SK-N-SH (cell line): Measurements from ENCODE around the gene XRCC3. TPM values are rescaled to one million over a fixed set of nuclear protein-coding genes. Genes with fewer than 3 reads are reported as not detected.

Source experiments
- CTCF ChIA-PET: fragments of 300-600, 350-600 bp; formaldehyde crosslinking; extraction: SDS; loops from one replicate; lab custom pipeline; 2021; lab: Yijun Ruan, JAX
- POLR2A ChIA-PET: fragments of 350-600 bp; sonication (Branson Sonifier 250); formaldehyde crosslinking; extraction: SDS; loops from one replicate; lab custom pipeline; 2020; ENCODE audit warnings: antibody characterized with exemption, inconsistent platforms; lab: Yijun Ruan, JAX
- DNase-seq: peaks from one replicate; pipeline ENCODE4 v3.0.0; 2012
- H2AFZ ChIP-seq: fragments of 200-600 bp; sonication (generic); 2 replicates; pipeline ENCODE4 v1.8.1; 2016; ENCODE audit warnings: antibody characterized with exemption, mild to moderate bottlenecking, low read depth
- H3F3A ChIP-seq: fragments of 200-600 bp; sonication (generic); replicated peaks from 2 replicates; pipeline ENCODE3; 2016; ENCODE audit warnings: antibody characterized with exemption, mild to moderate bottlenecking; ENCODE audit not compliant: insufficient read depth
- H3K27ac ChIP-seq, 2 experiments: fragments of 200-500 bp in 1 of 2; fragments of 200-600 bp in 1 of 2; sonication (Bioruptor generic) in 1 of 2; sonication (generic), shearing (Covaris generic) in 1 of 2; 2 replicates each; pipeline versions ENCODE4 v1.5.1 to v1.6.1; 2014 to 2016; ENCODE audit warnings: low read depth in 2 of 2, inconsistent platforms in 1 of 2, low read length in 1 of 2, mild to moderate bottlenecking in 1 of 2, mixed read lengths in 1 of 2
- H3K27me3 ChIP-seq: fragments of 200-600 bp; sonication (generic), shearing (Covaris generic); 2 replicates; pipeline ENCODE4 v1.6.1; 2016; ENCODE audit warnings: mixed run types; ENCODE audit not compliant: insufficient read depth
- H3K36me3 ChIP-seq, 2 experiments: fragments of 200-500 bp in 1 of 2; fragments of 200-600 bp in 1 of 2; sonication (Bioruptor generic) in 1 of 2; sonication (generic) in 1 of 2; replicated peaks in 1 of 2; 2 replicates each; pipeline versions ENCODE3 to v1.5.1; 2014 to 2016; ENCODE audit warnings: low read length in 1 of 2, mild to moderate bottlenecking in 1 of 2; ENCODE audit not compliant: insufficient read depth in 2 of 2, control insufficient read depth in 1 of 2
- H3K4me1 ChIP-seq, 2 experiments: fragments of 200-500 bp in 1 of 2; fragments of 200-600 bp in 1 of 2; sonication (Bioruptor generic) in 1 of 2; sonication (generic), shearing (Covaris generic) in 1 of 2; 2 replicates each; pipeline versions ENCODE4 v1.5.1 to v1.6.1; 2014 to 2016; ENCODE audit warnings: low read depth in 1 of 2, low read length in 1 of 2, mixed run types in 1 of 2; ENCODE audit not compliant: insufficient read depth in 2 of 2, control insufficient read depth in 1 of 2
- H3K4me2 ChIP-seq: fragments of 200-600 bp; sonication (generic), shearing (Covaris generic); 2 replicates; pipeline ENCODE4 v1.6.1; 2017; ENCODE audit warnings: mixed run types
- H3K4me3 ChIP-seq, 2 experiments: fragments of 200-500 bp in 1 of 2; fragments of 200-600 bp in 1 of 2; sonication (Bioruptor generic) in 1 of 2; sonication (generic), shearing (Covaris generic) in 1 of 2; 2 replicates each; pipeline versions ENCODE4 v1.5.1 to v1.8.1; 2014 to 2016; ENCODE audit warnings: low read depth in 2 of 2, inconsistent platforms in 1 of 2, low read length in 1 of 2, mild to moderate bottlenecking in 1 of 2, mixed read lengths in 1 of 2, moderate library complexity in 1 of 2
- H3K79me2 ChIP-seq: fragments of 200-600 bp; sonication (generic); 2 replicates; pipeline ENCODE4 v1.8.1; 2017; ENCODE audit warnings: mild to moderate bottlenecking; ENCODE audit not compliant: insufficient read depth
- H3K9ac ChIP-seq: fragments of 200-600 bp; sonication (generic); 2 replicates; pipeline ENCODE4 v1.6.1; 2017; ENCODE audit warnings: mixed run types
- H3K9me2 ChIP-seq: fragments of 200-600 bp; sonication (generic); 2 replicates; pipeline ENCODE4 v1.6.1; 2017; ENCODE audit warnings: mixed run types
- H3K9me3 ChIP-seq: fragments of 200-600 bp; sonication (generic); 2 replicates; pipeline ENCODE4 v1.6.1; 2017; ENCODE audit warnings: mixed run types, mild to moderate bottlenecking, moderate library complexity
- H4K20me1 ChIP-seq: fragments of 200-600 bp; sonication (generic); 2 replicates; pipeline ENCODE4 v1.6.1; 2017; ENCODE audit warnings: mild to moderate bottlenecking, mixed run types; ENCODE audit not compliant: insufficient read depth
- EZH2phosphoT487 ChIP-seq: fragments of 200-600 bp; sonication (generic); IDR thresholded peaks from 2 replicates; pipeline ENCODE4 v1.6.1; 2017; ENCODE audit warnings: low read depth, mixed run types, mild to moderate bottlenecking, antibody characterized with exemption, moderate library complexity, borderline replicate concordance
- FOSL2 ChIP-seq: IDR thresholded peaks from 2 replicates; pipeline ENCODE4 v1.4.0; 2012; ENCODE audit warnings: low read depth, mild to moderate bottlenecking, moderate library complexity, borderline replicate concordance
- FOXJ3 ChIP-seq: sonication (generic); formaldehyde crosslinking; IDR thresholded peaks from 2 replicates; pipeline ENCODE4 v1.5.1; 2020; ENCODE audit warnings: mild to moderate bottlenecking, missing genetic modification reagents
- FOXM1 ChIP-seq: IDR thresholded peaks from 2 replicates; pipeline ENCODE4 v1.4.0; 2012; ENCODE audit warnings: low read depth, mild to moderate bottlenecking
- MXI1 ChIP-seq: IDR thresholded peaks from 2 replicates; pipeline ENCODE4 v1.6.1; 2012; ENCODE audit warnings: mild to moderate bottlenecking, low read depth, low read length, improper control_type of control experiment
- NFIC ChIP-seq: IDR thresholded peaks from 2 replicates; pipeline ENCODE4 v1.4.0; 2012; ENCODE audit warnings: borderline replicate concordance
- RAD21 ChIP-seq: IDR thresholded peaks from 2 replicates; pipeline ENCODE4 v1.6.1; 2012; ENCODE audit warnings: mild to moderate bottlenecking, low read length
- RCOR1 ChIP-seq: fragments of 150-350 bp; IDR thresholded peaks from 2 replicates; pipeline ENCODE4 v1.6.1; 2017; ENCODE audit warnings: antibody characterized with exemption, low read length
- RFX5 ChIP-seq: IDR thresholded peaks from 2 replicates; pipeline ENCODE4 v1.6.1; 2012; ENCODE audit warnings: mild to moderate bottlenecking, improper control_type of control experiment, low read length
- SIN3A ChIP-seq: IDR thresholded peaks from 2 replicates; pipeline ENCODE4 v1.6.1; 2012; ENCODE audit warnings: low read depth, mild to moderate bottlenecking, low read length, moderate library complexity, borderline replicate concordance
- TCF12 ChIP-seq: IDR thresholded peaks from 2 replicates; pipeline ENCODE4 v1.4.0; 2012
- WGBS: methylation state at CpG from one replicate; pipeline ENCODE4 v1.1.6; 2017; ENCODE audit warnings: low lambda C conversion rate; 5-methylcytosine and 5-hydroxymethylcytosine counted together
- polyA plus RNA-seq, 3 experiments: library from polyadenylated mRNA; depleted of rRNA; stranded (reverse); fragments of >200 nt; gene quantifications; 2 replicates each; pipeline ENCODE4 v1.2.3, GENCODE V29; 2012
- TF ChIP-seq, protein P1 (sequence below): IDR thresholded peaks from 2 replicates; pipeline ENCODE4; 2012

Gene XRCC3
- polyA plus RNA-seq, 1 of the 3 experiments (the other 2 are of a cell fraction) = 11.7 TPM

DNA sequence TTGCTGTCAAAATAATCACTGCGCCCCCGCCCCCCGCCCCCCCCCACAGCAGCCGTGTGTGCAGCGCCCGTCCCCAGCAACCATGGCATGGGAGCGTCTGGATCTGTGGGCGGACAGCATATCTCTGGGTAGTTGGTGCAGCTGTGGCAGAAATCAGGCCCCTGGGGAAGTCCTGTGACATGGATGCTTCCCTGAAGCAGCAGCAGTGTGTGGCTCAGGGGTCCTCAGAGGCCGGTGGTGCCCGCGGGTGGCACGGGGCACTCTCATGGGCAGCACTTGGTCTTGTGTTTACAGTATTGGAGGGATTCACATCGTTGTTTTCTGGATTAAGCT lies 19.2 kb downstream of the XRCC3 start:
- H3K36me3 ChIP-seq = peaks cover 31 to 66% of the 10 kb centered on the region in 2 experiments
- ChIA-PET POLR2A (interaction anchor here (1.4 kb wide), 1 partner anchor 19 kb away, joined by 4 read pairs; the partner anchor contains the start of genes XRCC3 and ZFYVE21), CTCF (interaction anchor here (1.0 to 1.7 kb wide), 5 partner anchors 12 to 392 kb away, joined by 3 to 8 read pairs (median 3); no protein-coding TSS in a partner anchor)
- WGBS = 71% methylated on average over 9 of the region's 13 CpGs
- H3K9ac ChIP-seq = no peak overlapping the region
- peaks cover 22% of the 10 kb centered on the region for H4K20me1 ChIP-seq
- no peaks in the 10 kb centered on the region for H3K9me3 ChIP-seq
- peaks cover 0 to 39% of the 10 kb centered on the region in 2 experiments; a peak in 1 of 4 replicates for H3K4me1 ChIP-seq
- peak overlapping the region in 1 of 2 experiments; percentile 45; a peak in 2 of 4 replicates for H3K27ac ChIP-seq
- DNase-seq = peak; percentile 75
- no peak overlapping the region for H3K4me2 ChIP-seq
- no peak overlapping the region for H2AFZ ChIP-seq
- no peak overlapping the region for H3K4me3 ChIP-seq
- H3K9me2 ChIP-seq = no peaks in the 10 kb centered on the region
- TF ChIP-seq SIN3A (no peak), TCF12 (no peak), FOSL2 (no peak), NFIC (no peak), FOXM1 (no peak), RCOR1 (no peak), RAD21 (no peak), RFX5 (no peak), EZH2phosphoT487 (no peak), MXI1 (no peak), FOXJ3 (CRISPR knock-in tag) (no peak)
- TF ChIP-seq, protein P1, sequence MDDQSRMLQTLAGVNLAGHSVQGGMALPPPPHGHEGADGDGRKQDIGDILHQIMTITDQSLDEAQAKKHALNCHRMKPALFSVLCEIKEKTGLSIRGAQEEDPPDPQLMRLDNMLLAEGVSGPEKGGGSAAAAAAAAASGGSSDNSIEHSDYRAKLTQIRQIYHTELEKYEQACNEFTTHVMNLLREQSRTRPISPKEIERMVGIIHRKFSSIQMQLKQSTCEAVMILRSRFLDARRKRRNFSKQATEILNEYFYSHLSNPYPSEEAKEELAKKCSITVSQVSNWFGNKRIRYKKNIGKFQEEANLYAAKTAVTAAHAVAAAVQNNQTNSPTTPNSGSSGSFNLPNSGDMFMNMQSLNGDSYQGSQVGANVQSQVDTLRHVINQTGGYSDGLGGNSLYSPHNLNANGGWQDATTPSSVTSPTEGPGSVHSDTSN = no peak
- no peaks in the 10 kb centered on the region for H3K27me3 ChIP-seq
- H3F3A ChIP-seq = peaks cover 14% of the 10 kb centered on the region
- H3K79me2 ChIP-seq = peaks cover 41% of the 10 kb centered on the region

DNA sequence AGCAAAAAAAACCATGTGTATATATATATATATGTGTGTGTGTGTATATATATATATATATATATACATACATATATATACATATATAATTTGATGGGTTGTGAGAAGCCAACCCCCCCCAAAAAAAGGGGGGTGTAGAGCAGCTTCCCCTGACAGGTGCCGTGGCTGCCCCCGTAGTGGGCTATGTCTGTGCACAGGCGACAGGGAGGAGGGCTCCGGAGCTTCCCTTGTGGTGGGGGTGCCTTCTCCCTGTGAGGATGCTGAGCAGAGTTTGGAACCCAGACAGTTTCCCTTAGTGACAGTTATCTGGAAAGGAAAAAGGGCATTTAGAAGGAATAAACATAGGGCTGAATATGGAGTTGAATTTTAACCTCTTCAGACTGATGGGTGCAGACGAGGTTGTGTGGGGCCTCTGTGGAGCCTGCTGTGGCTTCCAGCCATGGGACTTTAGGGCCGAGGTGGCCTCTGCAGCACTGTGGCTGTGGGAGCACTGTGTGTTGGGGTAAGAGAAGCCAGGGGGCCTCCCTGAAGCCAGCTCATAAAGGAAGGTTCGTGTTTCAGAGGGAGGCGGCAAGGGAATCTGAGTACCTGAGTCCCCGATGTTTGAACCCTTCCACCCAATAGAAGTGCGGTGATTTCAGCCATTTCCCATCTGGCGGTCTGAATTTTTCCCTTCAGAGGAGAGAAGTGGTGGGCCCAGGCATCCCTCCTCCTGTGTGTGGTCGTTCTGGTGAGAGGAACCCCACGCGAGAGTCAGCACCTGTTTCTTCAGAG lies 19.8 kb downstream of the XRCC3 start:
- Histone ChIP-seq H3K27ac (peak overlapping the region in 1 of 2 experiments; percentile 66; a peak in 2 of 4 replicates), H3K4me3 (no peak overlapping the region), H3K36me3 (peaks cover 35 to 63% of the 10 kb centered on the region in 2 experiments), H3K9me2 (no peaks in the 10 kb centered on the region), H2AFZ (no peak overlapping the region), H3K9me3 (no peaks in the 10 kb centered on the region), H3K4me1 (peaks cover 0 to 39% of the 10 kb centered on the region in 2 experiments; a peak in 1 of 4 replicates), H4K20me1 (peaks cover 22% of the 10 kb centered on the region), H3F3A (peaks cover 16% of the 10 kb centered on the region), H3K27me3 (no peaks in the 10 kb centered on the region), H3K9ac (no peak overlapping the region), H3K4me2 (no peak overlapping the region), H3K79me2 (peaks cover 47% of the 10 kb centered on the region)
- 92% methylated on average over 14 of the region's 14 CpGs for WGBS
- ChIA-PET CTCF (interaction anchor here (1.0 to 1.7 kb wide), 4 partner anchors 11 to 393 kb away, joined by 3 to 4 read pairs (median 3); no protein-coding TSS in a partner anchor), POLR2A (no interaction called here)
- DNase-seq = peak; percentile 44
- TF ChIP-seq FOXJ3 (CRISPR knock-in tag) = no peak
- TF ChIP-seq EZH2phosphoT487 = no peak
- no peak for TF ChIP-seq RFX5
